Measurements from ENCODE around the gene TF. TPM values are rescaled to one million over a fixed set of nuclear protein-coding genes. Genes with fewer than 3 reads are reported as not detected.

TF gene
- total RNA-seq, 1 donor from 2014 or later = under 0.01 TPM

- no peaks in the 10 kb centered on the region for H3K27me3 ChIP-seq (ENCODE audit: control insufficient read depth, insufficient read depth, low read length)
- H3K4me3 ChIP-seq (ENCODE audit: low read depth, low read length) = no peak overlapping the region
These were observed 94.0 kb downstream of the TF start for GRCh38 chr3:133840055-133840737.

GRCh38 chr3:133840767-133841166 lies 94.6 kb downstream of the TF start:
- H3K27me3 ChIP-seq (ENCODE audit: control insufficient read depth, insufficient read depth, low read length) = no peaks in the 10 kb centered on the region
- H3K4me3 ChIP-seq (ENCODE audit: low read depth, low read length) = no peak overlapping the region
- DNase-seq (ENCODE audit: low read depth) = no peak
- no peaks in the 10 kb centered on the region for H3K36me3 ChIP-seq (ENCODE audit: control insufficient read depth, insufficient read depth, low read length)
- no peak for TF ChIP-seq CTCF (IDR thresholded peaks at IDR 0.05; ENCODE audit: insufficient read depth, low read length, poor library complexity, severe bottlenecking)

More at GRCh38 chr3:133840055-133840737, 94.0 kb downstream of the TF start:
- TF ChIP-seq CTCF (IDR thresholded peaks at IDR 0.05; ENCODE audit: insufficient read depth, low read length, poor library complexity, severe bottlenecking) = no peak
- no peaks in the 10 kb centered on the region for H3K36me3 ChIP-seq (ENCODE audit: control insufficient read depth, insufficient read depth, low read length)
- DNase-seq (ENCODE audit: low read depth) = no peak

GRCh38 chr3:133841196-133841595 lies 95.0 kb downstream of the TF start:
- H3K36me3 ChIP-seq (ENCODE audit: control insufficient read depth, insufficient read depth, low read length) = no peaks in the 10 kb centered on the region
- no peaks in the 10 kb centered on the region for H3K27me3 ChIP-seq (ENCODE audit: control insufficient read depth, insufficient read depth, low read length)
- no peak for DNase-seq (ENCODE audit: low read depth)
- H3K4me3 ChIP-seq (ENCODE audit: low read depth, low read length) = no peak overlapping the region
- TF ChIP-seq CTCF (IDR thresholded peaks at IDR 0.05; ENCODE audit: insufficient read depth, low read length, poor library complexity, severe bottlenecking) = no peak

GRCh38 chr3:133842158-133842557 lies 96.0 kb downstream of the TF start:
- no peaks in the 10 kb centered on the region for H3K36me3 ChIP-seq (ENCODE audit: control insufficient read depth, insufficient read depth, low read length)
- no peak for DNase-seq (ENCODE audit: low read depth)
- no peak for TF ChIP-seq CTCF (IDR thresholded peaks at IDR 0.05; ENCODE audit: insufficient read depth, low read length, poor library complexity, severe bottlenecking)
- no peaks in the 10 kb centered on the region for H3K27me3 ChIP-seq (ENCODE audit: control insufficient read depth, insufficient read depth, low read length)
- no peak overlapping the region for H3K4me3 ChIP-seq (ENCODE audit: low read depth, low read length)

GRCh38 chr3:133843634-133844033 lies 97.4 kb downstream of the TF start:
- H3K4me3 ChIP-seq (ENCODE audit: low read depth, low read length) = no peak overlapping the region
- DNase-seq (ENCODE audit: low read depth) = peak; percentile 72
- no peak for TF ChIP-seq CTCF (IDR thresholded peaks at IDR 0.05; ENCODE audit: insufficient read depth, low read length, poor library complexity, severe bottlenecking)
- H3K27me3 ChIP-seq (ENCODE audit: control insufficient read depth, insufficient read depth, low read length) = no peaks in the 10 kb centered on the region
- no peaks in the 10 kb centered on the region for H3K36me3 ChIP-seq (ENCODE audit: control insufficient read depth, insufficient read depth, low read length)

GRCh38 chr3:133845127-133845526 lies 98.9 kb downstream of the TF start:
- no peak for TF ChIP-seq CTCF (IDR thresholded peaks at IDR 0.05; ENCODE audit: insufficient read depth, low read length, poor library complexity, severe bottlenecking)
- Histone ChIP-seq H3K27me3 (ENCODE audit: control insufficient read depth, insufficient read depth, low read length) (no peaks in the 10 kb centered on the region), H3K4me3 (ENCODE audit: low read depth, low read length) (no peak overlapping the region), H3K36me3 (ENCODE audit: control insufficient read depth, insufficient read depth, low read length) (no peaks in the 10 kb centered on the region)
- no peak for DNase-seq (ENCODE audit: low read depth)
